Measurements from ENCODE around the gene EPS8. TPM values are rescaled to one million over a fixed set of nuclear protein-coding genes. Genes with fewer than 3 reads are reported as not detected.
"Not testable (repeated sequence)": the region's sequence is repeated elsewhere in the genome, so short reads cannot be mapped to it uniquely, and the experiment has no call there.

The EPS8 gene
- total RNA-seq, 1 donor from 2014 or later, result 2.4 TPM

DNA sequence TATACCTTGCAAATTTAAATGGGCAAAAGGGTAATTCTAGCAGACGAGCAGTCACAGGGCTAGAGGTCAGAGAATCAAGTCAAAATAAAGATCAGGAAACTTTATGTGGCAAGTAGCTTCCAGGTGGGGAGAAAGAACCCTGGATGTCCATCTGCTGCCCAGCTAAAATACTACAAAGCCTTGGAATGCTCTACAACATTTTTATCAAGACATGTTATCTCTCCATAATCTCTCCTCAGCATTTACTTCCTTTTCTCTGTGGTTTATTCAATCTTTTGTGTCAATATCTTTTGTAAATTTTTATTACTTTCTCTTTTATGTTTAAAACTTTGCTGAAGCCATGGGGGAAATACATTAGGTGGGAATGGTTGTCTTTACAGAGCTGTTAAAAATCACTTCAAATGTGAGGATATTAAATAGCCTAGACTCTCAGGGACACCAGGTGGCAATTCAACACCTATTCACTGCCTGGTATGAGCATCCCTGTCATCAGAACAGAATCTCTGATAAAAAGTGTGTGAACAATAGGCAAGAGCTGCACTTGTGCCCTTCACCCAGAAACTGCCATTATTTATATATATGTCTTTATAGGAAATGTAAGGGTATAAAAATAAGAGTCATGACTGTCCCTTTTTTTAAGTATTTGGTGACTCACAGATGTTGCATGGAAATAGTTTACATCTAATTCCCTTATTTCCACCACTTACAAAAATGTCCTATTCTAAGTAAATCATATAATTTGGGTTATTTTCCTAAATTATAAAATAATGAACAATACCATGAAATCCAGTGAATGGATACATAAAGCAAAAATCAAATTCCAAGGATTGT, 152.9 kb downstream of the EPS8 start:
- Mint-ChIP-seq H3K27ac (no peak overlapping the region), H3K36me3 (ENCODE audit: low read depth) (no peaks in the 10 kb centered on the region), H3K4me3 (no peak overlapping the region), H3K4me1 (no peaks in the 10 kb centered on the region), H3K9me3 (no peaks in the 10 kb centered on the region), H3K27me3 (peaks cover 15% of the 10 kb centered on the region)
- no peak for DNase-seq
- intact Hi-C loops (cut with micrococcal nuclease), result no loop called here

DNA sequence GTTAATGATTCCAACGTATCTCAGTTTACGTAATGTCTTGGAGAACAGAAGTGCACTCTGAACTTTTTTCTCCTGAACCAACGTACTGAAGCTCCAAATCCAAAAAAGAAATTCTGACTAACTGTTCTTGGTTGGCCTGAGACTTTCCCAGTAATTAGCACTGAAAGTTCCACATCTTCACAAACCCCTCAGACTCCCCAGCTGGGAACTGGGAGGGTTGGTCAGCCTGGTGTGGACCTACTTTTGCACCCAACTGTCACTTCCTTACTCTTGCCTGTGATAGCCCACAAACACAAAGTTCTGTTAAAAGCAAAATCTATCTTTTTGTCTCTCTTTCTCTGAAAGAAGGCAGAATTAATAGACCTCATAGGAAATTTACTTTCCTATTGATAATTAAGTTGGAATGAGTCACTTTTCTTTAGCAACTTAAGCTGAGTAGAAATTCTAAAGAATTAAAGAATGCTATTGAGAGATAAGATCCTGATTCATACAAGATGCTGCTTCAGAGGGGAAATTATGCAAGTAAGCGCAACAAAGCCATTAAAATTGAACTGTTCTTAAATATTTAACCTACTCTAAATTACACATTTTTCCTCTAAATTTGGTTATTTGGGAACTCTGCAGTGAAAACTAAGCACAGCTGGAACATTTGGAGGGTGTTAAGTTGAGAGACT, 155.0 kb downstream of the EPS8 start:
- H3K4me3 Mint-ChIP-seq, result no peak overlapping the region
- no peaks in the 10 kb centered on the region for H3K4me1 Mint-ChIP-seq
- no peaks in the 10 kb centered on the region for H3K36me3 Mint-ChIP-seq (ENCODE audit: low read depth)
- no peak for DNase-seq
- H3K9me3 Mint-ChIP-seq, result no peaks in the 10 kb centered on the region
- intact Hi-C loops (cut with micrococcal nuclease), result no loop called here
- no peak overlapping the region for H3K27ac Mint-ChIP-seq
- peaks cover 13% of the 10 kb centered on the region for H3K27me3 Mint-ChIP-seq

DNA sequence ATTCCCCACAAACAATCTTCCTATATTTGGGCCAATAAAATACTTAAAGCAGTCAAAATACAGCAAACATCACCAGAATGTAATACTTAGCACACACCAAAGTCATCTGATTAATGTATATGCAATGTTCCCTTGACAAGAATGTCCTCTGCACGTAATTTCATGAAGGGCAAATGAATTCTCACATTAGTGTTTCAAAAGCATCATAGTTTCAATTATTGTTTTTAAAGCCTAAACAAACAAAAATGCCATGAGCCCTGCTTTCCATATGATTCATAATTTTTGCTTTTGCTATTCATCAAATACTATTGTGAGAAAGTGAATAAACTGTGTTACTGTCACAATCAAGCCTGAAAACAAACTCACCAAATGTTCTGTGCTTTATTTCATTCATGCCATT, 156.0 kb downstream of the EPS8 start:
- Mint-ChIP-seq H3K4me3 (no peak overlapping the region), H3K27ac (no peak overlapping the region), H3K4me1 (no peaks in the 10 kb centered on the region), H3K27me3 (peaks cover 11% of the 10 kb centered on the region), H3K36me3 (ENCODE audit: low read depth) (no peaks in the 10 kb centered on the region), H3K9me3 (no peaks in the 10 kb centered on the region)
- intact Hi-C loops (cut with micrococcal nuclease), result no loop called here
- no peak for DNase-seq

DNA sequence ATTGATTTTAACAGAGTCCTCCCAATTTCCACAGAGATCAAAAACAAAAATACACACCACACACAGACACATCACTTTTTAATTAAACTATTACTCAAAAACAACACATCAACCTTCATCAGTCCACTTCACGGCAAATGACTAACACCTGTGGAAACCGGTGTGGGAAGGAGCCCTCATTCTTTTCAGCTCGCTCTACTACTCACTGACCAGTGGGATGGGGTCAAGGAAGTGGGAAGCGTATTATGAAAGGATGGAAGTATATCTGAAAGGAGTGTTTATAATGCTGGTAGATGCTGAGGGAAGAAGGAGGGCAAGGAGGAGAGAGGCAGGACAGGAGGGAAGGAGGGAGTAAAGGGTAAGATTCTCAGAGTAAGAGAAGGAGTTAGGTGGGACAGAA, 156.5 kb downstream of the EPS8 start:
- Mint-ChIP-seq H3K27me3 (peaks cover 10% of the 10 kb centered on the region), H3K4me1 (no peaks in the 10 kb centered on the region), H3K27ac (no peak overlapping the region), H3K4me3 (no peak overlapping the region), H3K36me3 (ENCODE audit: low read depth) (no peaks in the 10 kb centered on the region), H3K9me3 (no peaks in the 10 kb centered on the region)
- DNase-seq, result no peak
- intact Hi-C loops (cut with micrococcal nuclease), result no loop called here

DNA sequence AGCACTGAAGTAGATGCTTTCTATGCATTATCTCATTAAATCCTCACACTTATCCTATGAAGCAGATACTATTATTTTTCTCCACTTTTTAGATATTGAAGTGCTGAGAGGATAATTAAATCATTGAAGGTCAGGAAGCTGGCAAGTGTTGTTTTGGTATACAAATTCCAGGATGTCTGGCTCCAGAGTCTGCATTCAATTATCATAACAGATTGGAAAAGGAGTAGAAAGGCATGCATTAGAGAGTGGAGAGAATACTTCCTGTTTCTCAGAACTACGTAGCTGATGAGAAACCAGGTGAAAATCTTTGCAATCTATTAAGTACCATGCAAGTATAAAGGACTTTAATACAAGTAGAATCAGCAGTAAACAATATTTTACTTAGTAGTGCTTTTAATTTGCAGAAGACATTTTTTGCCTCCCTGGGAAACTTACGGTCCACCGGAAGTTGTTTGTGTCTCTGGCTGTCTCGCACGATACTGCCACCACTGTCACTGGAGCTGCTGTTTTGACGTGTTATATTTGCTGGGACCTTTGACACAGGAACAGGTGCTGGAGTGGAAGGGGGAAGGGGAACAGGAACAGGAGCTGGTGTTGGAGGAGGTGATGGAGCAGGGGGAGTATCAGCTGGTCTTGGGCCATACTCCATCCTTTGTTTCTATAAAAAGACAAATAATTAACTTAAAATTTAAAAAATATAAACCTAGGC, 158.0 kb downstream of the EPS8 start:
- DNase-seq, result no peak
- H3K4me3 Mint-ChIP-seq, result no peak overlapping the region
- H3K36me3 Mint-ChIP-seq (ENCODE audit: low read depth), result no peaks in the 10 kb centered on the region
- H3K27ac Mint-ChIP-seq, result no peak overlapping the region
- peaks cover 6% of the 10 kb centered on the region for H3K27me3 Mint-ChIP-seq
- no peaks in the 10 kb centered on the region for H3K4me1 Mint-ChIP-seq
- H3K9me3 Mint-ChIP-seq, result no peaks in the 10 kb centered on the region
- intact Hi-C loops (cut with micrococcal nuclease), result no loop called here

DNA sequence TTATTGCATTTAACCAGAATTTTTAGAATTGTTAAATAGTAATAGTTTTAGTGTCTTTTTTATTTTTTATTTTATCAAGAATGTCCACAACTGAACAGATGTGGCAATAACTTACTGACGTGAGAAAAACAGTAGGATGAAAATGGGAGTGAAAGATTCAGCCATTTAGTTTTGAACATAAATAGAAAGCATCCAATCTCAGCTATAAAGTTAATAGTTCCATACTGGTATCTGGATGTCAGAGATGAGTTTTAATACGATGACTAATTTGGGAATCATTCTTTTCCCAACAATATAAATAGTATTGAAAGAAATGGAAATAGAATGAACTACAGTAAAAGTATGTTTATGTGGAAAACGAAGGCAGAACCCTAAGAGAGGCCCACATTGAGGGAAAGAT, 159.4 kb downstream of the EPS8 start:
- no peak overlapping the region for H3K27ac Mint-ChIP-seq
- H3K4me3 Mint-ChIP-seq, result no peak overlapping the region
- intact Hi-C loops (cut with micrococcal nuclease), result no loop called here
- H3K4me1 Mint-ChIP-seq, result no peaks in the 10 kb centered on the region
- H3K9me3 Mint-ChIP-seq, result no peaks in the 10 kb centered on the region
- no peak for DNase-seq
- peaks cover 12% of the 10 kb centered on the region for H3K27me3 Mint-ChIP-seq
- no peaks in the 10 kb centered on the region for H3K36me3 Mint-ChIP-seq (ENCODE audit: low read depth)

DNA sequence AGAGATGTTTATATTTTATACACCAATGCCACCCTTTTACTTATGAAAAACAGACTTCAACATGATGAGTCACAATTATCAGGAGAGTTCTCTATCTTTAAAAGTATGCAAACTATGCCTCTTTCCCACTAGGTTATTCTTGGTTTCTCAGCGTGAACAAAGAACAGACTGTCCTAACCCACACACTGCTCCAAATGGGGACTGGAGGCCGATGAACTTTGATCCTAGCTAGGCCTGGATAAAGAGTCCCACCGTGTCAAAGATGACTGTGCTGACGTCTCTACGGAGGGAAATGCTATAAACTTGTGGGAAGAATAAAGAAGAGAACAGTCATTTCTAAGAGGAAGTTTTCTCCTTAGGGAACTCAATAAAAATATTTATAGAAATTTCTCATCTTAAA, 160.1 kb downstream of the EPS8 start:
- Mint-ChIP-seq H3K36me3 (ENCODE audit: low read depth) (no peaks in the 10 kb centered on the region), H3K27me3 (peaks cover 10% of the 10 kb centered on the region), H3K27ac (no peak overlapping the region), H3K9me3 (no peaks in the 10 kb centered on the region), H3K4me3 (no peak overlapping the region), H3K4me1 (no peaks in the 10 kb centered on the region)
- intact Hi-C loops (cut with micrococcal nuclease), result no loop called here
- DNase-seq, result no peak

DNA sequence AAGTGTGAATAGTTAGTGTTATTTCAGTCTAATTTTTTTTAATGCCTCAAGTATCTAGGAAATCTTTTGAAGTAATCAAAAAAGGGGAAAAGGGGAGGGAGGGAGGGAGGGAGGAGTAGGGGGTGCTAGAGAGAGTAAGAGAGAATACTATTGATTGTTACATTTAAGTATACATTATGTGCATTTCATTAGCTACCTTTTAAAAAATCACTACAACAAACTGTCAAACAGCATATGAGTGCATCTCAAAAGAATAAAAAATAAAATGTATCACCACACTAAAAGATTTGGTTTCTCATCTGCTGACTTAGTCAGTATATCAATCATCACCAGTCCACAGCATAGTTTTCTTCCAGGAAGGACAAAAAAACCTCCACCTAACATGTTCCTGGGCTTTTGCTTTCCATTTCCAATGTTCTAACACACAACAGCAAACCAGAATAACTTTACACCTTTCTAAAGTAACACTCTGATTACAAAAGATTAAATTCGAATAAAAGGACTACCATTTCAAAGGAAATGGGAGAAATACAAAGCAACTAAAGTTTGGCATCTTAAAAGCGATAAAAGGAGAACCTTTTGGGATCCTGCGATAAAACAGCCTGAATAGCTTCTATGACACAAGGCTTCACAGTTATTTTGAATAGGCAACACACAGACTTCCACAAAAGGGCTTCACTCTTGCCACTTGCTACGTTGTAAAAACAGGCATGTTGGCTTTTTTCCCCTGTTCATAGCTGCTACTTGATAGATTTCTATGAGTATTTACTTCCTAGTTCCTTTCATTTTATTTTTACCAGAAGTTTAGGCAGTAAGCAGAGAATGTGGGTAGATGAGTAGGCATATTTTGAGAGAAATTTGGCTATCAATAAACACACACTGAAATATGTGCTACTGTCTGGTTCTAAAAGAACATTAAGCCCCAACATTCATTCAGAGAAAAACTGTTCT, 160.9 kb downstream of the EPS8 start:
- intact Hi-C loops (cut with micrococcal nuclease), result no loop called here
- H3K9me3 Mint-ChIP-seq, result no peaks in the 10 kb centered on the region
- H3K4me1 Mint-ChIP-seq, result no peaks in the 10 kb centered on the region
- no peaks in the 10 kb centered on the region for H3K36me3 Mint-ChIP-seq (ENCODE audit: low read depth)
- no peak overlapping the region for H3K27ac Mint-ChIP-seq
- H3K27me3 Mint-ChIP-seq, result peaks cover 6% of the 10 kb centered on the region
- no peak overlapping the region for H3K4me3 Mint-ChIP-seq
- DNase-seq, result no peak

DNA sequence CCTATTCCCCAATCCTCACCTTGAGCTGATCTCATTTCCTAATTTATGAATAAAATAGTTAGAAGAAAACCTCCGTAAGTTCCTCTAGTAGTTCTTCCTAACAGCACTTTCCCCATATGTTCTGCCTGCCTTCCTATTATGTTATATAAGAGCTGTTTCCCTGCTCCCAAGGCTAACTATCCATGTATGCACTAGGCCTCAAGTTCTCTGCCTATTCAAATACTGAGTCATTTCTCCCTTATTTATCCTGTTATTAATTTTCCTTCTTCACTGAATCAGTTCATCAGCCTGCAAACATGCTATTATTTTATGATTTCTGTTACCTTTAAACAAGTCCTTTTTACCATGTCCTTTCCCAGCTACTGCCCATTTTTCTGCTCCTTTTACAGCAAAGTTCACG, 164.1 kb downstream of the EPS8 start:
- Mint-ChIP-seq H3K27me3 (peaks cover 9% of the 10 kb centered on the region), H3K9me3 (no peaks in the 10 kb centered on the region), H3K36me3 (ENCODE audit: low read depth) (no peaks in the 10 kb centered on the region), H3K4me3 (no peak overlapping the region), H3K4me1 (no peaks in the 10 kb centered on the region), H3K27ac (no peak overlapping the region)
- intact Hi-C loops (cut with micrococcal nuclease), result no loop called here
- no peak for DNase-seq

DNA sequence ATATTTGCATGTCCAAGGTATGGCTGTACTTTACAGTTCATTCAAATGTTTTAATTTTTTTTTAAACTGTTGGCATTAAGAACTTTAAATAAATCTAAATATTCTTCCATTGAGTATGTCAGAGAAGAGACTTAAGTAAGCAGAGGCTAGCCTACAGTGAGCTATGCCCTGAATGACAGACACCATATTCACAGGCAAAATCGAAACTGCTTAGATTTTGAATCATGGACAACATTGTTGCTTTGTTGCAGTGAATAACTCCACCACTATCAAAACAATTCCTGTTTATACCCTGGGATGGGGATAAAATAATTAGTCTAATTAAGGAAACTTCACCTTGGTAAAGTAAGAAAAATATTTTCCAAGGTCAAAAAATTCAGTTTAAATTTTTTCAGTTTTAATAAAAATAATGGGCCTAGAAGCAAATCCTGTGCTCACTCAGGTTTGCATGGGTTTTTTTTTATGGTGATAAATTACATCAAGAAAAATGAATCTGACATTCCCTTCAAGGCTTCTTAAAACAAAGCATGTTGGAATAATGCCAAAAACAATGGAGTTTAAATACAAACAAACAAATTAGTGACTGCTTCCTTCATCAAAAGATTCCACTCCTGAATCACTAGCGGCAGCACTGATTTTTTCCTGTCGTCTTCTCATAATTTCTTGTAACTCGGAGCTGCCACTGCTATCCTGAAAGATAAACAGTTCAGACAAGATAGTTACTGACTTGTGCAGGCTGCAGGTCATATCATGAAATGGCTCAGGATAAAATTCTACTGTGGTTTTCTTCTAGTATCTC, 168.2 kb downstream of the EPS8 start:
- DNase-seq, result no peak
- Mint-ChIP-seq H3K4me3 (no peak overlapping the region), H3K9me3 (no peaks in the 10 kb centered on the region), H3K4me1 (no peaks in the 10 kb centered on the region), H3K27ac (no peak overlapping the region), H3K27me3 (peaks cover 8% of the 10 kb centered on the region), H3K36me3 (ENCODE audit: low read depth) (no peaks in the 10 kb centered on the region)
- intact Hi-C loops (cut with micrococcal nuclease), result no loop called here

DNA sequence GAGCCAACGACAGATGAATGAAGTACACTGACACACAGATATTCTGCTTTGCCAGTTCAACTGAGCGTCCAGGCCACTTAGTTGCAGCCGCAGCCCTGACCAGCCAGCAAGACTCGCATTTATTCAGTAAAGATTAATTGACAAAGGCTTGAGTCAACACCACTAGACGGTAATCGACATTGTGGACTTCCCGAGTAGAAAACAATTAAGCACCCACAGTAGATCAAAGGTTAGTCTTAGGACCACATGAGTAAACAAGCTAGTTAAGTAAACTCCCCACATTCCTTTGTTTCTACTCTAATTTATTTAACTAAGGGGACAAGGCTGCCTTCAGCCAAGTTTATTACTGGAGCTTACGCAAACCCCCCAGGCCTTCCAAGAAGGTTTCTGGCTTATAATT, 172.7 kb downstream of the EPS8 start:
- DNase-seq, result peak; percentile 28
- H3K27ac Mint-ChIP-seq; intact Hi-C loops (cut with micrococcal nuclease); H3K36me3 Mint-ChIP-seq (ENCODE audit: low read depth); H3K4me3 Mint-ChIP-seq; H3K9me3 Mint-ChIP-seq; H3K4me1 Mint-ChIP-seq: not testable (repeated sequence)
- H3K27me3 Mint-ChIP-seq, result peaks cover 12% of the 10 kb centered on the region

DNA sequence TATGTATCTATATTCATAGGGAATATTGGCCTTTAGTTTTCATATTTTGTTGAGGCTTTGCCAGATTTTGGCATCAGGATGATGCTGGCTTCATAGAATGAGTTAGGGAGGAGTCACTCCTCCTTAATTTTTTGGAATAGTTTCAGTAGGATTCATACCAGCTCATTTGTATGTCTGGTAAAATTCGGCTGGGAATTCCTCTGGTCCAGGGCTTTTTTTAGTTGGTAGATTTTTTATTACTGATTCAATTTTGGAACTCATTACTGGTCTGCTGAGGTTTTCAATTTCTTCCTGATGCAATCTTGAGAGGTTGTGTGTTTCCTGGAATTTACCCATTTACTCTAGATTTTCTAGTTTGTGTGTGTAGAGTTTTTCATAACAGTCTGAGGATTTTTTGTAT, 175.2 kb downstream of the EPS8 start:
- peaks cover 16% of the 10 kb centered on the region for H3K27me3 Mint-ChIP-seq
- no peak for DNase-seq
- H3K4me3 Mint-ChIP-seq, result no peak overlapping the region
- H3K4me1 Mint-ChIP-seq, result no peaks in the 10 kb centered on the region
- H3K27ac Mint-ChIP-seq, result no peak overlapping the region
- H3K36me3 Mint-ChIP-seq (ENCODE audit: low read depth), result no peaks in the 10 kb centered on the region
- H3K9me3 Mint-ChIP-seq, result peaks cover 3% of the 10 kb centered on the region
- intact Hi-C loops (cut with micrococcal nuclease), result no loop called here

DNA sequence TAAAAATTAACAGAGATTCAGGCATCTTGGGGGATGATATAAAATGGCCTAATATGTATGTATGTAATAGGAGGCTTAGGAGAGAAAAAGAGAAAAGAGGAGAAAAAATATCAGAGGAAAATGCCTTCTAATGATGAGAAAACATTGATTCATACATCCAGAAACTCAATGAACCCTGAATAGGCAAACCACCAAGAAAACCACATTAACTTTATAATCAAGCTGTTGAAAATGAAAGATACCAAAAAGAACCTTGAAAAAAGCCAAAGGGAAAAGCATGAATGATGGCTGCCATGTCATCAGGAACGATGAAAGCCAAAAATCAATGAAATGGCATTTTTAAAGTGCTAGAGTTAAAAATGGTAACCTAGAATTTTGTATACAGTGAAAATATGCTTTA, 180.2 kb downstream of the EPS8 start:
- H3K27me3 Mint-ChIP-seq, result peaks cover 12% of the 10 kb centered on the region
- no peaks in the 10 kb centered on the region for H3K36me3 Mint-ChIP-seq (ENCODE audit: low read depth)
- no peaks in the 10 kb centered on the region for H3K9me3 Mint-ChIP-seq
- no peak overlapping the region for H3K27ac Mint-ChIP-seq
- intact Hi-C loops (cut with micrococcal nuclease), result no loop called here
- no peaks in the 10 kb centered on the region for H3K4me1 Mint-ChIP-seq
- no peak overlapping the region for H3K4me3 Mint-ChIP-seq
- DNase-seq, result no peak
